DMS53 (cell line): Measurements from ENCODE around the gene DPP6.

Source experiments
- DNase-seq: peaks from one replicate; lab custom pipeline; 2025; lab: John Stamatoyannopoulos, UW

DPP6 gene

GRCh38 chr7:154937837-154938236 is 885.6 kb downstream of the DPP6 start:
- no peak for DNase-seq

DNA sequence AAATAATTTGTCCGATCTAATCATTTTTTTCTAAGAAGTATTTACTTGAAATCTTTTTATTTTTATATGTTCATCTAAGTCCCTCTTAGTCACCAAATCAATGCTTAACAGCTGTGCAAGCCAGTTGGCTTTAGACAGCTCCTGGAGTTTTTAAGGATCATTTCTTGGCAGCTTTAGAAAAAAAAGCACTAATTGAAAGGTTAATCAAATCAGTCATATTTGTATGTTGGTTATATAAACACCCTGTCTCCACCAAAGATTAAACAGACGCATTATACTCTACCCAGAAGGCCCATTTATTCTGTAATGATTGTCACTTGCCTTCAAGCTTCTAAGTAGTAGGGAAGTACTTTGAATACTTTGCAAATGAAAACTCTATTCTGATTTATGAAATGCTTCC is 890.5 kb downstream of the DPP6 start:
- no peak for DNase-seq
